Testis (tissue), 2 donors: ENCODE data around the gene COQ6.

Experiments used
- POLR2A ChIP-seq: fragments of 450-650 bp; IDR thresholded peaks from one replicate; pipeline ENCODE4 v1.6.1; 2017; ENCODE audit warnings: antibody characterized with exemption, mild to moderate bottlenecking, moderate library complexity
- TF ChIP-seq, protein P1 (sequence below), 3 experiments: fragments of 450-650 bp in 2 of 3; fragments of 200-600 bp in 1 of 3; sonication (generic) in 1 of 3; IDR thresholded peaks; one replicate each; pipeline ENCODE4 v1.5.1; 2016 to 2019; ENCODE audit warnings: antibody characterized with exemption in 3 of 3, mild to moderate bottlenecking in 2 of 3, moderate library complexity in 1 of 3

DNA sequence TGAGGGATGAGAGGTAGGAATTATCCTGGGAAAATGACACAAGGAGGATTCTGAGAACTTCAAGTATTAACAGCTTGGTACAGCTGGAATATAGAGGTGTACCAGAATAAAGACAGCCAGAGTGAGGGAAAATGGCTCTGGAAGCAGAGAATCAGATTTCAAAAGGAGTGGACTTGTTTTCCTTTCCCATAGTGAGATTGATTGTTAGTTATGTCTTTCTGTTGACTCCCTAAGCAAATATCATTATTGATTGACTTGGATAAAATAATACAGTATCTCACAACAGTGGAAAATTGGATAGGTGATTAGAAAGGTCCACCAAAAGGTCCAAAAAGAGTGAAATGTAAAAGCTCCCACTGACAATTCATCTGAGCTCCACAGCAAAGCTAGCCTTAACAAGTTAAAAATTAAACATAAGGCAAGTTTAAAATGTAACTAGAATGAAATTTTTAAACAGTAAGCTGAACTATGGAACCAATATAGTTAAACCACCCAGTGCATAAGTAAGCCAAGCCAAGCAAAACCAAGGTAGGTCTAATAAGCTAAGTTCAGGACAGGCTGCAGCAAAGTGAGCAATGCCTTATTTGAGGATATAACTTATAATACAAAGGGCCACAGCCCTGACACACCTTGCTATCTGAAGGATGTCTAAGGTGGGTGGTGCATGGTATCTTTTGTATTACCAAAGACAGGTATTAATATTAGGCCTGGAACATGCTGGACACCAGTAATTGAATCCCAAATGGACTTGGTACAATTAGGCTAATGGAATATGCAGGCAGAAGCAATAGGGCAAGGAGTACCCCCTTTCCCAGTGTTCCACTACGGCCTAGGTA is 47.2 kb downstream of the COQ6 start:
- TF ChIP-seq, protein P1, sequence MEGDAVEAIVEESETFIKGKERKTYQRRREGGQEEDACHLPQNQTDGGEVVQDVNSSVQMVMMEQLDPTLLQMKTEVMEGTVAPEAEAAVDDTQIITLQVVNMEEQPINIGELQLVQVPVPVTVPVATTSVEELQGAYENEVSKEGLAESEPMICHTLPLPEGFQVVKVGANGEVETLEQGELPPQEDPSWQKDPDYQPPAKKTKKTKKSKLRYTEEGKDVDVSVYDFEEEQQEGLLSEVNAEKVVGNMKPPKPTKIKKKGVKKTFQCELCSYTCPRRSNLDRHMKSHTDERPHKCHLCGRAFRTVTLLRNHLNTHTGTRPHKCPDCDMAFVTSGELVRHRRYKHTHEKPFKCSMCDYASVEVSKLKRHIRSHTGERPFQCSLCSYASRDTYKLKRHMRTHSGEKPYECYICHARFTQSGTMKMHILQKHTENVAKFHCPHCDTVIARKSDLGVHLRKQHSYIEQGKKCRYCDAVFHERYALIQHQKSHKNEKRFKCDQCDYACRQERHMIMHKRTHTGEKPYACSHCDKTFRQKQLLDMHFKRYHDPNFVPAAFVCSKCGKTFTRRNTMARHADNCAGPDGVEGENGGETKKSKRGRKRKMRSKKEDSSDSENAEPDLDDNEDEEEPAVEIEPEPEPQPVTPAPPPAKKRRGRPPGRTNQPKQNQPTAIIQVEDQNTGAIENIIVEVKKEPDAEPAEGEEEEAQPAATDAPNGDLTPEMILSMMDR (IDR thresholded peaks at IDR 0.05), result no peak
- TF ChIP-seq POLR2A, result no peak
